OCI-LY7 (cell line): ENCODE measurements around the gene NOX3.

Experiments
- CTCF ChIP-seq: fragments of 200-600 bp; sonication (generic); conservative IDR thresholded peaks from 2 replicates; pipeline ENCODE4 v1.5.1; 2014; ENCODE audit warnings: mild to moderate bottlenecking, antibody characterized with exemption, low read length, moderate library complexity, mixed read lengths
- EZH2phosphoT487 ChIP-seq: fragments of 200-600 bp; sonication (generic); IDR thresholded peaks from 2 replicates; pipeline ENCODE4 v1.6.1; 2018; ENCODE audit warnings: low read depth, borderline replicate concordance, mild to moderate bottlenecking, mixed run types, antibody characterized with exemption, low read length, moderate library complexity, mixed read lengths

GRCh38 chr6:155400654-155400965 lies 55.0 kb downstream of the NOX3 start:
- TF ChIP-seq CTCF (no peak), EZH2phosphoT487 (no peak)
